ENCODE data around the gene GPATCH8. TPM values are rescaled to one million over a fixed set of nuclear protein-coding genes. Genes with fewer than 3 reads are reported as not detected.

The GPATCH8 gene
- total and polyA plus RNA-seq, 10 of the 15 experiments (the other 5 are each of a cell fraction or from before 2014, with no cell fraction given), result 11.7 to 45.1 (median 21.3) TPM

DNA sequence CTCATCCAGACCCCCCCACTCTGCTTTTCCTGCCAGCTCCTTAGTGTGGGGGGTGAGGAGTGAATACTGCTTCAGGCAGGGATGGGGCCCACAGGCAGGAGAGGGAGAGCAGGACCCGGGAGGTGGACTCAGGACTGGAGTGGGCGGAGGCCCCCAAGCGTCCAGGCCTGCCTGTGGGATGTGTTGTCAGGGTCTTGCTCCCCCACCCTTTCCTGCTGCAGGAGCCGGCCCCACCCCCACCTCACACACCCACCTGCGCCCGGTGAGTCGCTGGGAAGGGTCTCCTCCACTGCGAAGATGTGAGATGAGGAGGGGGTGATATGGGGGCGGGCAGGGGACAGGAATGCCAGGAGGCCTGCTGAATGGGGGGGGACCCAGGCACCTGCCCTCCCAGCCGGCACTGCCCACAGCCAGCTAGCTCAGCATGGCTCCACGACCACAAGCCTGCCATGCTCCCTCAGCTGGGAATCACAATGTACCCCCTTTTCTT lies 140.7 kb downstream of the GPATCH8 start:
- 18% methylated on average over 2 of the region's 11 CpGs for WGBS (ENCODE audit: insufficient coverage, insufficient replicate concordance, low lambda C conversion rate, missing lambda C conversion rate)
- in situ Hi-C loops (cut with MboI), result no loop called here
- peaks cover 0 to 2% of the 10 kb centered on the region in 2 experiments; a peak in 3 of 4 replicates for H3K27me3 ChIP-seq (replicated peaks in 1 of 2; ENCODE audit: control insufficient read depth in 2 of 2, insufficient read depth in 2 of 2, low read length in 1 of 2)

More for the DNA sequence above, 140.7 kb downstream of the GPATCH8 start:
- no peak overlapping the region for H3K9ac ChIP-seq (ENCODE audit: control insufficient read depth, insufficient read depth, low read length)
- no peak overlapping the region for H3K27ac ChIP-seq (ENCODE audit: control insufficient read depth, insufficient read depth)
- BruUV-seq (replicated peaks), result no TSS peak
- no peaks in the 10 kb centered on the region for H3K4me1 ChIP-seq (ENCODE audit: control insufficient read depth, insufficient read depth, low read length)
- H4K20me1 ChIP-seq (ENCODE audit: control insufficient read depth, insufficient read depth), result no peaks in the 10 kb centered on the region
- H3K9me3 ChIP-seq (replicated peaks; ENCODE audit: control insufficient read depth, insufficient read depth, low read length), result no peaks in the 10 kb centered on the region
- ChIA-PET SMC1A (ENCODE audit: uncharacterized antibody, unreplicated experiment) (no interaction called here), POLR2A (interaction anchor here (0.6 to 1.5 kb wide), 2 partner anchors 35 to 797 kb away, joined by 3 to 7 read pairs; no protein-coding TSS in a partner anchor), CTCF (interaction anchor here (1.1 to 2.9 kb wide), 10 partner anchors 9 to 562 kb away, joined by 3 to 11 read pairs (median 6); no protein-coding TSS in a partner anchor), RAD21 (ENCODE audit: unreplicated experiment) (interaction anchor here (1.5 kb wide), 1 partner anchor 153 kb away, joined by 3 read pairs; no protein-coding TSS in a partner anchor)
- no peaks in the 10 kb centered on the region for H3K79me2 ChIP-seq (ENCODE audit: control insufficient read depth, insufficient read depth, low read length)
- H2AFZ ChIP-seq (ENCODE audit: control insufficient read depth, low read depth, low read length), result no peak overlapping the region
- DNase-seq (ENCODE audit: low read depth, low spot score) (no peak), FAIRE-seq (no peak), ATAC-seq (no peak)
- intact Hi-C loops (cut with micrococcal nuclease; ENCODE audit: unreplicated experiment), result no loop called here
- TF ChIP-seq, protein P1, sequence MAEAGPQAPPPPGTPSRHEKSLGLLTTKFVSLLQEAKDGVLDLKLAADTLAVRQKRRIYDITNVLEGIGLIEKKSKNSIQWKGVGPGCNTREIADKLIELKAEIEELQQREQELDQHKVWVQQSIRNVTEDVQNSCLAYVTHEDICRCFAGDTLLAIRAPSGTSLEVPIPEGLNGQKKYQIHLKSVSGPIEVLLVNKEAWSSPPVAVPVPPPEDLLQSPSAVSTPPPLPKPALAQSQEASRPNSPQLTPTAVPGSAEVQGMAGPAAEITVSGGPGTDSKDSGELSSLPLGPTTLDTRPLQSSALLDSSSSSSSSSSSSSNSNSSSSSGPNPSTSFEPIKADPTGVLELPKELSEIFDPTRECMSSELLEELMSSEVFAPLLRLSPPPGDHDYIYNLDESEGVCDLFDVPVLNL (IDR thresholded peaks at IDR 0.05; ENCODE audit: low read depth, low read length), result no peak
- TF ChIP-seq ZBTB11 (CRISPR knock-in tag; IDR thresholded peaks at IDR 0.05) (no peak), PBX3 (IDR thresholded peaks at IDR 0.05; ENCODE audit: insufficient replicate concordance, low read depth, low read length) (no peak), EGR1 (IDR thresholded peaks at IDR 0.05; ENCODE audit: borderline replicate concordance in 1 of 2, low read depth in 2 of 2, low read length in 2 of 2) (no peak), CHD1 (IDR thresholded peaks at IDR 0.05; ENCODE audit: low read depth, low read length) (no peak)
- TF ChIP-seq, protein P2, sequence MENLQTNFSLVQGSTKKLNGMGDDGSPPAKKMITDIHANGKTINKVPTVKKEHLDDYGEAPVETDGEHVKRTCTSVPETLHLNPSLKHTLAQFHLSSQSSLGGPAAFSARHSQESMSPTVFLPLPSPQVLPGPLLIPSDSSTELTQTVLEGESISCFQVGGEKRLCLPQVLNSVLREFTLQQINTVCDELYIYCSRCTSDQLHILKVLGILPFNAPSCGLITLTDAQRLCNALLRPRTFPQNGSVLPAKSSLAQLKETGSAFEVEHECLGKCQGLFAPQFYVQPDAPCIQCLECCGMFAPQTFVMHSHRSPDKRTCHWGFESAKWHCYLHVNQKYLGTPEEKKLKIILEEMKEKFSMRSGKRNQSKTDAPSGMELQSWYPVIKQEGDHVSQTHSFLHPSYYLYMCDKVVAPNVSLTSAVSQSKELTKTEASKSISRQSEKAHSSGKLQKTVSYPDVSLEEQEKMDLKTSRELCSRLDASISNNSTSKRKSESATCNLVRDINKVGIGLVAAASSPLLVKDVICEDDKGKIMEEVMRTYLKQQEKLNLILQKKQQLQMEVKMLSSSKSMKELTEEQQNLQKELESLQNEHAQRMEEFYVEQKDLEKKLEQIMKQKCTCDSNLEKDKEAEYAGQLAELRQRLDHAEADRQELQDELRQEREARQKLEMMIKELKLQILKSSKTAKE (IDR thresholded peaks at IDR 0.05; ENCODE audit: low read depth, poor library complexity, severe bottlenecking), result no peak
- H3K4me2 ChIP-seq (ENCODE audit: control insufficient read depth, insufficient read depth), result peak overlapping the region; percentile 94; the same call in 1 of the 2 replicates
- H3K36me3 ChIP-seq (ENCODE audit: control insufficient read depth in 2 of 2, insufficient read depth in 2 of 2, low read length in 1 of 2), result no peaks in the 10 kb centered on the region
- peak overlapping the region; percentile 67; the same call in 1 of the 2 replicates for H3K4me3 ChIP-seq

Measured in GM12878 (cell line).